T-helper 9 cell (primary cell): Measurements from ENCODE around the gene PAPPA2.
"Not testable (repeated sequence)": the region's sequence is repeated elsewhere in the genome, so short reads cannot be mapped to it uniquely, and the experiment has no call there.

ENCODE experiments used
- DNase-seq: peaks from one replicate; pipeline ENCODE4 v3.0.0-alpha.2; 2020

PAPPA2 gene

DNA sequence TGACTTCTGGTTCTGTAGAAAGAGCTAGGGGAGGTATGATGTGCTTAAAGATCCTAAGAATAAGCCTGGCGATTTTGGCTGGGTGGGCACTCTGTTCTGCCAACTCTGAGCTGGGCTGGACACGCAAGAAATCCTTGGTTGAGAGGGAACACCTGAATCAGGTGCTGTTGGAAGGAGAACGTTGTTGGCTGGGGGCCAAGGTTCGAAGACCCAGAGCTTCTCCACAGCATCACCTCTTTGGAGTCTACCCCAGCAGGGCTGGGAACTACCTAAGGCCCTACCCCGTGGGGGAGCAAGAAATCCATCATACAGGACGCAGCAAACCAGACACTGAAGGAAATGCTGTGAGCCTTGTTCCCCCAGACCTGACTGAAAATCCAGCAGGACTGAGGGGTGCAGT, 93.3 kb downstream of the PAPPA2 start:
- DNase-seq, result no peak

DNA sequence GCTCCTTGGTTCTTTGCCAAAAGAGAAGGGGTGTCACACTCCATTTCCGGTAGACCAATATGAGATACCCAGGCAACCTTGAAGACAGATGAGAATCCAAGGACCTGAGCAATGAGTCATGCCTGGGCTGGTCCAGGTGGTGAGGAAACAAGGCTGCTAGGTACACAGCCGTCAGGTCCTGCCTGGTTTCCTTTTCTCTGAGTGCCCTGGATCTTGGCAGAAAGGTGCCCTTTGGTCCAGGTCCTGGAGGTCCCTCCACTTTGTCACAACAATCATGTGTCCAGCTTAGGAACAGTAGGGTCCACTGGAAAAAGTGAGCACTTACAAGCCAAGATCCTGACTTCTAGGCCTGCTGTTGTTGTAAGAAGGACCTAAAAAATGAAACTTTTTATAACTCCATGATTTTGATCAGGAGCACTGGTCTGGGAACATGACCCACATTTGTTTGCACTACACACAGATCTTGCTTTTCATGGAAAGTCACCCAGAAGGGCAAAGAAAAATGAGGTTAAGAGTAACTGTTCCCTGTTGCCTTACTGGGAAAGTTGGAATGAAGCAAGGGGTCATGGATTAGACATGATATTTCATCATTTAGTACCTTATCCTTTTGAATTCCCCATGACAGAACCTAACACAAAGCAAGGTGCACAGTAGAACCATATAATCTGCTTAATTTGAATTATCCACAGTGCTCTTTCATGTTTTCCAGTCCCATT, 94.7 kb downstream of the PAPPA2 start:
- no peak for DNase-seq

DNA sequence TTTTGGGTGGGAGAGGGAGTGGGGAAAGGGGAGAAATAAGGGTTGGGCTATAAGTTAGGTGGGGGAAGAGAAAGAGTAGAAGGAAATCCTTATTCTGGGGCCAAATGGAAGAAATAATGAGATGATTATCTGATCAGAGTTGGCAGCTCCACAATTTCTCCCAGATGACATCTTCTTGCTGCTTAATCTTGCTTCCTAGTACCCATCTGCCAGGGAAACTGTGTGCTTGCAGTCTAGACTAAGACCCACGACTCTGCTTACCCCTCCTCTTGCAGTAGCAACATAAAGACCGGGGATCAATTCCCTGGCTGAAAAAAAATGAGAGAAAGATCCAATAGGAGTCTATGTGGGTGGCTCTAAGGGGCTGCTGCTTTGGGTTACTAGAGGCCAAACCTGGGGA, 95.6 kb downstream of the PAPPA2 start:
- DNase-seq, result no peak

DNA sequence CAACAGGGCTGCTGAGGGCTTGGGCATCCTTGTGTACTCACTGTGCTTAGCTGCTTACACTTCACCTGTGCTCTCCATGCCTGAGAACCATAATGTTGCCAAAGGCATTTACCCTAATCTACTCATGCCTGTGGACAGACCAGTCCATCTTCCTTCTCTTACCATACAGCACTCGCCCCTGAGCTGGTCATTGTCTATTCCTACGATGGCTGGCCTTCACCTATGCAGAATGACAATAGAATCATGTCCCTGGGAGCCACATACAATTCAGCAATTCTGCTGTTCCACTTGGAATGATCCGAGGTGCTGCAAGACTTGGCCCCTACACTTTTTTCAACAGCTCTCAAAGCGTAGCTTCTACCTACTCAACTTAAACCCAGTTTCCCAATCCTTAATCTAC, 96.5 kb downstream of the PAPPA2 start:
- no peak for DNase-seq

DNA sequence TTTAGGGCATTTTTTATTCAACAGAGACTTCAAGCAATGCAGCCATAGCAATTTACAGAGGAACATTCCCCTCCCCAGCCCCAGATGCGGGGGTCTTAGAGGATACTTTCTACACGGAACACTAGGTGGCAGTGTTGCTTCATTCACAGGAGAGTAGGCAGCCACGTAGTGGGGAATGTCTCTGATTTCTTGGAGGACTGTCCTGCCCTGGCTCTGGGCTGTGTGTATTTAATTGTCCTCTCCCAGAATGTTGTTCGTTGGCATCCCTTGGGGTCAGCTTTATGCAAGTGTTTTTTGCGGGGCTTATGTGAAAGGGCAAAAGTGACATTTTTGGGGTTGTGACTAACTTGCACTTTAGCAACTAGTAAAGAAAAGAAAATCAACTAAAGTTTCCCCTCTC, 96.9 kb downstream of the PAPPA2 start:
- DNase-seq, result no peak

DNA sequence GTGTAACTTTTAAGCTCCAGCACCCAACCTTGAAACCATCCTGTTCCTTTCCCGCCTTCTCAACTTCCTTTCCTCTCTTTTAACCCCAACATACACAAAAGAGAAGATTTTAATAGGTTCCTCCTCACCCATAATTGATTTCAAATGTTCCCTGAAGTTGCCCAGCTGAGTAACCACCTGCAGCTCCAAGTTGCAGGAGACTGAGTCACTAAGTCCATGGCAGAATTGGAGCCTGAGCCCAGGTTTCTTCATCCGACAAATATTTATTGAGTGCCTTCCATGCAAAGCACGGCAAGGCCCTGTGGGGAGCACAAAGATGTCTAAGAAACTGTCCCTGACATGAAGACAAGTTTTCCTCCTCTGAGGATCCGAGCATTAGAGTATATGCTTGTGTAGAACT, 97.7 kb downstream of the PAPPA2 start:
- DNase-seq, result no peak

DNA sequence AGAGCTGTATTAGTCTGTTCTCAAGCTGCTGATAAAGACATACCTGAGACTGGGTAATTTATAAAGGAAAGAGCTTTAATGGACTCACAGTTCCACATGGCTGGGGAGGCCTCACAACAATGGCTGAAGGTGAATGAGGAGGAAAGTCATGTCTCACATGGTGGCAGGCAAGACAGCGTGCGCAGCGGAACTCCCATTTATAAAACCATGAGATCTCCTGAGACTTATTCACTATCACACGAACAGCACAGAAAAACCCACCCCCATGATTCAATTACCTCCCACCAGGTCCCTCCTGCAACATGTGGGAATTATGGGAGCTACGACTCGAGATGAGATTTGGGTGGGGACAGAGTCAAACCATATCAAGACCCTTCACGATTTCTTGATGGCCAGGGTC, 98.8 kb downstream of the PAPPA2 start:
- not testable (repeated sequence) for DNase-seq

DNA sequence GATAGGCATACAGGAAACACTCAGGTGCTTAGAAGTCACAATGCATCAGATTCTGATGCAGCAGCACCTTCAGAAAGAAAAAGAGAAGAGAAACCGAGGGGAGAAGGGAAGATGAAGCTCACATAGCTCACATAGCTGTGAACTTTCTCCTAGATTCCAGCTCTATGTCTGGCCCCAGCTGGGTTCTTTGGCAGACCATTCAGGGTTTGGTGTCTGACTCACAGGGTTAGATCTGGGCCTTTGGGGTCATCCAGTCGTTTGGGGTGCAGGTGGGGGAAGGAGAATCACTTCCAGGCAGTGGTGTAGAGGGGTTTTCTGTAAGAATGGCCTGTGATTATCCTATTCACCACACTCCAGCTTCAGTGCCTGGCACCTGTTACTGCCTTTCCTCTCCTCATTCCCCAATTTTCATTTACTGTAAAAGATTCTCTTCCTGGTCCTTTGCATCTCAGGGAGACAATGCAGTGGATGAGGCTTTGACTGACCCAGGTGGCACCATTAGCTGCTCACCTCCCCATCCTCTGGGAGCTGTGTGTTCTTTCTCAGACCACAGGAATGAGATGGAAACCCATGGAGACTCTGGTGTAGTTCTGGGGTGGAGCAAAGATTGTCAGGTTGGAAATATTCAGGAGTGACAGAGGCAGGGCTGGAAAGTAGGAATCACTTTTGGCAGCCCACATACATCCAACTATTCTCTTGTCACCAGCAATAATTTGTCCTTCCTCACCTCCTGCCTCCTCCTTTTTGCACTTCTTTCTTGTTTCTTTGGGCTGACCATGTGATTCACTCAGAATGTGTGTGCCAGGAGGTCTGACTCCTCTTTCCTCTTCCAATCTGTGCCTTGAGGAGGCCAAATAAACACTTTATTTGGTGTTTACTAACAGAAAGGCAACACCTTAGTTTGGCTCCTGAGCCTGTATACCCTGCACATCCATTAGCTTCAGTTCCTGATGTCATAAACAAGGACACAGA, 103.3 kb downstream of the PAPPA2 start:
- no peak for DNase-seq

DNA sequence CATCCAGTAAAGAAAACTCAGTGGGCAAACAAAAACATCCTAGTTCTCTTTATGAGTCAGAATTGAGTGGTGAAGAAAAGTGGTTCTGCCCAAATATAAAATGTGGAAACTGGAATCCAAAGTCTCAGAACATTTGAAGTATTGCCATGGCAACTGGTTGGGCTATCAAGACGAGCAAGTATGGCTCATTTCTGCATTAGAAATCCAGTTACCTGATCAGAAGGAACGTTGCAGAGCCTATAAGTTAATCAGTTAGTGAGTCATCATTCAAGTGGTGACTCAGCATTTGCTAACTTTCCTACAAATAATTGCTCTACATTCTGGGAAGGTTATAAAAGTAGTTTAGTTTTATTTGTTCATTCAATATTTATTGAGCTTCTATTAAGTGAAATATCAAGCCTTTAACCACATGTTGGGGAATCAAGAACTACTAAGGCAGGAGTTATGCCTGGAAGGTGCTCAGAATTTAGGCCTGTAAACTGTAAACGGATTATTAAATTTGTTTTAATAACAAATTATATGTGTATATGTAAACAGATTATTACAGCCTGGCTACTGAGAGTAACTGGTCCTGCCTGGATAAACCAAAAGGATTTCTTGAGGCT, 104.3 kb downstream of the PAPPA2 start:
- DNase-seq, result no peak

DNA sequence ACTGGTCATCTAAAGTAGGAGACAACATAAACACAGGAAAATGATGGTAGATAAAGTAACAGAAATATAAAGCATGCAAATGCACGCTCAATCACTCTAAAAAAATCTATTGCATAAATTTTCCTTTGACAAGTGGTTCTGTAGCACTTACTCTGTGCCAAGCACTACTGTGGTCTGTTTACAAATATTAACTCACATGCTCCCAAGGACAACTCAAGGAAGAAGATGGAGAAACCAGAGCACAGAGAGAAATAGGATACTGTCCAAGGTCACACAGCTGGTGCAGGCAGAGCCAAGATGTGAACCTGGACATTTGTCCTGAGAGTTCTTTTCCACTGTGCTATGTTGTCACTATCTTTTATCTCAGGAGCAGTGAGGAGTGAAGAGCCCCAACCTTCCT, 105.2 kb downstream of the PAPPA2 start:
- no peak for DNase-seq

DNA sequence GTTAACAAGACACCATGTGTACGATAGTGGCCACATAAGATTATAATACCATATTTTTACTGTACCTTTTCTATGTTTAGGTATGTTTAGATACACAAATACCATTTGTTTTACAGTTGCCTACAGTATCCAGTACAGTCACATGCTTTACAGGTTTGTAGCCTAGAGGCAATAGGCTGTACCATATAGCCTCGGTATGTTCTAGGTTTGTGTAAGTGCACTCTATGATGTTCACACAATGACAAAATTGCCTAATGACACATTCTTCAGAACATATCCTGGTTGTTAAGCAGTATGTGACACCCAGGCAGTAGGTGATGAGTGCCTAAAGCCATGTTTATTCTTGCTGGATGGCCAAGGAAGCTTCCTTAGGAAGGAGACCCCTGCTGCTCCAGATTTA, 111.8 kb downstream of the PAPPA2 start:
- no peak for DNase-seq

DNA sequence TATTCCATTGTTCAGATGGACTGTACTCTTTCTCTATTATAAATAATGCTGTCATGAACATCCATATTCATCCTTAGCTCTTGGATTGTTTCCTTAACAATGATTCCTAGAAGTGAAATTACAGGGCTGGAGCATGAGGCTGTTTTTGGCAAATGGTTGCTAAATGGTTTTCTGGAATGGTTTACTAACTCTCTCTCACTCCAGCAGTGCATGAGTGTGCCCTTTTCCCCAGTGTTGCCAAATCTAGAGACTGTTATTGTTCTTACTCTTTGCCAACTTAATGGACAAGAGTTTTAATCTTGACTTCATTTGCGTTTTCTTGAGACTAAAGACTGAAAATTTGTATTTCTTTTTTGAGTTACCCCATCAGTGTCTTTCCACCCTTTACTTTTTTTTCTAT, 113.0 kb downstream of the PAPPA2 start:
- no peak for DNase-seq

DNA sequence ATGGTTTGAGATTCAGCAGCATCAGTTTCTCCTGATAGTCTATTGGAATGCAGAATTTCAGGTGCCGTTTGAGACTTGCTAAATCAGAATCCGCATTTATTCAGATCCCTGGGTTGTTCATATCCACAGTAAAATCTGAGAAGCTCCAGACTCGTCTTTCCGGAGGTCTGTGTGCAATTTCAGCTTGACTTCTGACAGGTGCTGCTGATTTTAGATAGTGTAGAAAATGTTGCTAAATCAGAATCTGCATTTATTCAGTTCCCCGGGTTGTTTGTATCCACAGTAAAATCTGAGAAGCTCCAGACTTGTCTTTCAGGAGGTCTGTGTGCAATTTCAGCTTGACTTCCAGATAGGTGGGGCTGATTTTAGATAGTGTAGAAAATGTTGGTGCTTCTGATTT, 113.7 kb downstream of the PAPPA2 start:
- no peak for DNase-seq

DNA sequence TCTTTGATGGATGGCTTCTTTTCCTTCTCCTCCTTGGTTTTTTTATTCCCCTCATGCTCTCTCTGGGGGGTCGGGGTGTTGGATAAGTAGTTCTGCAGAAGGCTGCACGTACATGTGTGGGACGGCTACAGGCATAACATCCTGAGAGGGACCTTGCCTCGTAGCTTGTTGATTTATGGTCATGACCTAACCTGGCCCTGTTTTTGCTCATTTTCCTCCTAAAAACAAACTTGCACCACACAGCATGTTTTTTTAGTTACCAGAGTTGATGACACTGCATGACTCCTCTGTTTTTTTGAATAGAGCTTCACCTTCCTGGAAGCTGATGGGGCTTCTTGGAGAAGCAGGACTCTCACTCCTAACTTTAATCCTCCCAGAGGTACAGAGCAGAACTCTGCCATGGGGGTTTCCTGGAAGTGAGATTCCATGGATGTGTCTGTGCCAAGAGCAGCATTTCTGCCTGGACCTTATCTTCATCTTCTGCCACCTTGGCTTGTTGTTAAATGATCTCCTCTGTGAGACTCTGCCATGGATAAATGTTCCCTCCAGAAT, 114.7 kb downstream of the PAPPA2 start:
- DNase-seq, result no peak

DNA sequence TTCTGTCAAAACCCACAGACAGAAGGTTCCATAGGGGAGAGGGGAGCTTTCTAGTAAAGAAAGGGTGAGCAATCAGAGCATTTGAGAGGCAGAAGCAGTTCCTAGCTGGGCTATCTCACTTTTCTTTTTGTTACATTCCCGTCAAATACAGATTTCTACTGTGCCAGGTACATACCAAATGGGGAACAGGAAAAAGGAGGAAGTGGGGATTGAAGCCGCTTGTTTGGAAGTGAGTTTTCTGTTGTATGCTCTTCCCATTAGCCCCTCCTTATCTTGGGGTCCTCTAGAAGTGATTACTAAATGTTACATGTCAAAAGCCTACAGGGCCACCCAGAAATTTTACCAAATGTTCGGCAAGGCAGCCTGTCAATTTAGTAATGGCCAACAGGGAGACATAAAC, 116.1 kb downstream of the PAPPA2 start:
- DNase-seq, result no peak

DNA sequence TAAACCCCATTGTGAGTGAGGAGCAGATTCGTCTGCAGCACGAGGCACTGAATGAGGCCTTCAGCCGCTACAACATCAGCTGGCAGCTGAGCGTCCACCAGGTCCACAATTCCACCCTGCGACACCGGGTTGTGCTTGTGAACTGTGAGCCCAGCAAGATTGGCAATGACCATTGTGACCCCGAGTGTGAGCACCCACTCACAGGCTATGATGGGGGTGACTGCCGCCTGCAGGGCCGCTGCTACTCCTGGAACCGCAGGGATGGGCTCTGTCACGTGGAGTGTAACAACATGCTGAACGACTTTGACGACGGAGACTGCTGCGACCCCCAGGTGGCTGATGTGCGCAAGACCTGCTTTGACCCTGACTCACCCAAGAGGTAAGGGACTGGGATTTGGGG, 132.2 kb downstream of the PAPPA2 start:
- no peak for DNase-seq

DNA sequence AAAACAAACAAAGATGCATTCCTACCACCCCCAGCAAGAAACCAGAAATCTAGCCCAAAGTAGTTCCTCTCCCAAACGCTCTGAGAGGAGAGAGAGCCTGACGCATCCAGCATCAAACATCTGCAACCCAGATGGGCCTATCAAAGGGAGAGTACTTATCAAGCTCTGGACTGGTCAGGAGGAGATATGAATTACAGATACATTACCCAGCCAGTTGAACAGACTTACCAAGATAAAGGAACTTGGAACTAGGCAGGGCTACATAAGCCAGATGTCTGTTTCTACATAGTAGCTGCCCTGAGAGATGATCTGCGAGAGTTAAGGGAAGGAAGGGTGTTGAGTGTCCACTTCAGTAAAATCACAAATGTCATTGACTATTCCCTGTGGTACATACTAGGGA, 138.4 kb downstream of the PAPPA2 start:
- DNase-seq, result no peak

DNA sequence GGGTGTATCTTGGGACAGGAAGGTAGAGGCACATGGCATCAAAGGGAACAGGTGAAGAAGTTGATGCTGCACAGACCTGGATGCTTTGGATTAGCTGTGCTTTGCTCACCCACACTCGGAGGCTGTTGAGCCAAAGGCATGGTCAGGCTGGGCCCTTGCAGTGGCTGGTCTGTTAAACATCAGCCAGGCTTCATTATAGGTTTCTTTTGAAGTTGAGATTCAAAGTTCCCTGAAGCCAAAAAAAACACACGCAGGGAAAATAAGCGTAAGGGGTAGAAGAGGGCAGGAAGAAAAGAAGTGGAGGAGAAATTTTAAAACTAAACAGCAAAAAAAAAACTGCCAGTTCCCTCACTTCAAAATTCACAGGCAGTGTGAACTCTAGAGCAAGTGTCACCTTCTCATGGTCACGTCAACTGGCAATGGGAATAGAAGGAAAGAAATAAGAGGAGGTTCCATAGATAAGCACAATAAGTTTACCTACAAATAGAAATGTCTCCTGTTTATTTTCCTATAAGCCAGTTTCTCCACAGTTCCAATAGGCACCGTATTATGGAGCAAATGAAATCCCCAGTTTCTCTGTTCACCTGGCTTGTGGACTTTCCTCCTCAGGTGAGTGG, 139.5 kb downstream of the PAPPA2 start:
- no peak for DNase-seq

DNA sequence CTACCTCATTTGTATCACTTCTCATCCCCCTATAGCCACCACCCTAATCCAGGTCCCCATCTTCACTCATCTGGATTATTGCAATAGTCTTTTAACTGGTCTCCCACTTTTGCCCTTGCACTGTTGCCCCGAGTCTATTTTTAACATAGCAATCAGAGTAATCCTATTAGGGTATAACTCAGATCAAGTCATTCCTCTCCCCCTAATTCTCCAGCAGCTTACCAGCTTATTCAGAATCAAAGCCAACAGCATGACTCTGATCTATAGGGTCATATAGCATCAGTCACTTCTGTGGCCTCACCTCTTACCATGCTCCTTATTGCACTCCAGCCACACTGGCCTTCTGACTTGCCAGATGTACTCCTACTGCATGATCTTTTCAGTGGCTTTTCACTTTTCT, 140.7 kb downstream of the PAPPA2 start:
- no peak for DNase-seq

DNA sequence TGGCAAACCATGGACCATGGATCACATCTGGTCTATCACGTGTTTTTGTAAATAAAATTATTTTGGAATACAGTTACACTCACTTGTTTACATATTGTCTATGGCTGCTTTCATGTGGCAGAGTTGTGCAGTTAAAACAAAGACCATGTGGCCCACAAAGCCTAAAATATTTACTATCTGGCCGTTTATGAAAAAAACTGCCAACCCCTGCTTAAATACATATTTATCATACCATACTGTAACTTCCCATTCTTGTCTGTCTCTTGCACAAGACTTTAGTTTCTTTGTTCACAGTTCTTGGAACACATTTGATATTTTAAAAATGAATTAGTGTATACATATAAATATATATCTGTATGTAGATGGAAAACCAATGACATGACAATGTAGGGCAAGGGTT, 141.5 kb downstream of the PAPPA2 start:
- no peak for DNase-seq

DNA sequence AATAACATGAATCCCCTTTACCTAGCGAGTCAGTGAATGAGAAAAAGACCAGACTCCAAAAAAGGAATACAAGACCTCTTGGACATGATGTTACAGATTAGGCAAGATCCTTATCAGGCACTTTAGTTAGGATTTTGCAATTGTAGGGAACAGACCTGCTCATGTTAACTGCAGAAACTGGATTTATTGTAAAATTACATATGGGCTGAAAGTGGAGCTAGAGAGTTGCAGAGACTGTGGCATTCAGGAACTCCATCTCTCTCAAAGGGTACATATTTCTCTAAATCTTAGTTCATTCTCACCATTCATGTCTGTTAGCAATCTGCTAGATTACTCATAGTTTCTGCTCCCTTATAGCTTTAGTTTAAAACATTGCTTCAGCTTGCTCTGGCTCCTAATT, 142.2 kb downstream of the PAPPA2 start:
- DNase-seq, result no peak

DNA sequence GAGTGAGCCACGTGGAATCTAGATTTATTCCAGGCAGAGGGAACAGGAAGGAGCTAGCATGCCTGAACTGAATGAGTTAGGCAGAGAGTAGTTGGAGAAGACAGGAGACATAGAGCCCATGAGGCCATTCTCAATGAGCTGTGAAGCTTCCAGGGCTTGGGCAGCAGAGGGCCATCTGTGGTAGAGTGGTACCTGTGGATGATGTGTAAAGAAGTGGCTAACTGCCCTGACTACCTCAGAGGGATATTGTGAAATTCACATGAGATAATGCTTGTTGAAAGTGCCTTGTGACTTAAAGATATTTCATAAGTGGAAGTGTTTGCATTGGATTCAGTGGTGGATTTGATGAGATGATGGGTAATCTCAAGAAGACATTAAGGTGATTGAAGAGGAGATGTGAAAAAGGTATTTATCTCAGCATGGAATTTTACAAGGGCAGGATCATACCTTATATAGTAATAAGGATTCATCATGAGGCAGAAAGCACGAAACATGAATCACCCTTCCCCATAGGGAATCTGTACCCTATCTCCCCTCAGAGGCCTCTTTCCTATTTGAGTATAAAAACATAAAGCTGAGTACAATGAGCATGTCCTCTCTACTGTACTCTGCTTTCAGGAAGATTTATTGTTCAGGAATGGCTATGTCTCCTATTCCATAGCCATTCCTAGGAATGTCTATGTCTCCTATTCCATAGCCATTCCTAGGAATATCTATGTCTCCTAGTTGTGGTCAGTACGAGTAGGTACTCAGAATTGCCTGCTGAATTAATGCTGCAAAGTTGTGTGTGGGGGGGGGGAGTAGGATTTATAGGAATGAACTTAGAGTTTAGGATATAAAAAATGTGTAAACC, 146.8 kb downstream of the PAPPA2 start:
- no peak for DNase-seq
